IPS DF 6.9 (cell line): ENCODE results near the gene RASSF7.

Experiments
- DNase-seq: peaks from one replicate; pipeline ENCODE4 v3.0.0-alpha.2; 2013; ENCODE audit warnings: low read depth, low spot score
- H3K27ac ChIP-seq: one replicate; pipeline ENCODE4 v1.5.1; 2013; ENCODE audit warnings: low read length, control low read depth
- H3K27me3 ChIP-seq: 2 replicates; pipeline ENCODE4 v1.6.1; 2013; ENCODE audit warnings: mild to moderate bottlenecking, low read length; ENCODE audit not compliant: control insufficient read depth, insufficient read depth
- H3K36me3 ChIP-seq: 2 replicates; pipeline ENCODE4 v1.6.1; 2013; ENCODE audit warnings: low read length; ENCODE audit not compliant: control insufficient read depth, insufficient read depth
- H3K4me1 ChIP-seq: 2 replicates; pipeline ENCODE4 v1.6.1; 2013; ENCODE audit warnings: low read length; ENCODE audit not compliant: control insufficient read depth, insufficient read depth
- H3K4me3 ChIP-seq: 2 replicates; pipeline ENCODE4 v1.5.1; 2013; ENCODE audit warnings: mild to moderate bottlenecking, low read length
- H3K9me3 ChIP-seq: 2 replicates; pipeline ENCODE4 v1.6.1; 2013; ENCODE audit warnings: low read length, inconsistent platforms; ENCODE audit not compliant: control insufficient read depth, insufficient read depth
- whole genome bisulfite sequencing: extraction: QIAGEN DNeasy Blood & Tissue Kit; methylation state at CpG from one replicate; pipeline ENCODE4 v1.1.7; 2013; ENCODE audit warnings: mixed read lengths, missing lambda C conversion rate; ENCODE audit not compliant: insufficient read length, insufficient coverage; 5-methylcytosine and 5-hydroxymethylcytosine counted together

RASSF7 gene

GRCh38 chr11:601573-602245 is 40.9 kb downstream of the RASSF7 start:
- peaks cover 56% of the 10 kb centered on the region for H3K36me3 ChIP-seq
- no peaks in the 10 kb centered on the region for H3K4me1 ChIP-seq
- no peaks in the 10 kb centered on the region for H3K9me3 ChIP-seq
- H3K27me3 ChIP-seq, result no peaks in the 10 kb centered on the region
- no peak overlapping the region for H3K27ac ChIP-seq
- no peak for DNase-seq
- H3K4me3 ChIP-seq, result no peak overlapping the region
- WGBS, result no CpG with 5 or more reads among the region's 23 CpGs

GRCh38 chr11:603154-603553 is 42.4 kb downstream of the RASSF7 start:
- WGBS, result no CpG with 5 or more reads among the region's 13 CpGs
- DNase-seq, result no peak
- peaks cover 58% of the 10 kb centered on the region for H3K36me3 ChIP-seq
- no peak overlapping the region for H3K27ac ChIP-seq
- no peak overlapping the region for H3K4me3 ChIP-seq
- no peaks in the 10 kb centered on the region for H3K4me1 ChIP-seq
- no peaks in the 10 kb centered on the region for H3K9me3 ChIP-seq
- no peaks in the 10 kb centered on the region for H3K27me3 ChIP-seq

GRCh38 chr11:605286-606129 is 44.7 kb downstream of the RASSF7 start:
- no peaks in the 10 kb centered on the region for H3K9me3 ChIP-seq
- no peaks in the 10 kb centered on the region for H3K4me1 ChIP-seq
- H3K36me3 ChIP-seq, result peaks cover 70% of the 10 kb centered on the region
- WGBS, result no CpG with 5 or more reads among the region's 33 CpGs
- no peak overlapping the region for H3K27ac ChIP-seq
- no peak overlapping the region for H3K4me3 ChIP-seq
- H3K27me3 ChIP-seq, result no peaks in the 10 kb centered on the region
- DNase-seq, result no peak

- Histone ChIP-seq H3K36me3 (peaks cover 77% of the 10 kb centered on the region), H3K27ac (no peak overlapping the region), H3K27me3 (no peaks in the 10 kb centered on the region), H3K4me3 (no peak overlapping the region), H3K9me3 (no peaks in the 10 kb centered on the region), H3K4me1 (no peaks in the 10 kb centered on the region)
- DNase-seq, result no peak
- WGBS, result no CpG with 5 or more reads among the region's 19 CpGs
These were observed 45.5 kb downstream of the RASSF7 start for GRCh38 chr11:606245-606644.

GRCh38 chr11:607020-607780 is 46.4 kb downstream of the RASSF7 start:
- Histone ChIP-seq H3K36me3 (peaks cover 72% of the 10 kb centered on the region), H3K4me1 (no peaks in the 10 kb centered on the region), H3K27me3 (no peaks in the 10 kb centered on the region), H3K4me3 (no peak overlapping the region), H3K9me3 (no peaks in the 10 kb centered on the region), H3K27ac (no peak overlapping the region)
- no peak for DNase-seq
- WGBS, result no CpG with 5 or more reads among the region's 35 CpGs

GRCh38 chr11:607971-608659 is 47.3 kb downstream of the RASSF7 start:
- no peaks in the 10 kb centered on the region for H3K9me3 ChIP-seq
- H3K36me3 ChIP-seq, result peaks cover 76% of the 10 kb centered on the region
- no peak overlapping the region for H3K27ac ChIP-seq
- DNase-seq, result no peak
- no peaks in the 10 kb centered on the region for H3K4me1 ChIP-seq
- no peak overlapping the region for H3K4me3 ChIP-seq
- no peaks in the 10 kb centered on the region for H3K27me3 ChIP-seq
- WGBS, result no CpG with 5 or more reads among the region's 45 CpGs

- H3K4me1 ChIP-seq, result 0 out of 2 replicates have a peak, but pooled peaks cover 1% of the 10 kb centered on the region
- H3K27me3 ChIP-seq, result no peaks in the 10 kb centered on the region
- no peak for DNase-seq
- H3K27ac ChIP-seq, result no peak overlapping the region
- H3K9me3 ChIP-seq, result no peaks in the 10 kb centered on the region
- H3K36me3 ChIP-seq, result peaks cover 77% of the 10 kb centered on the region
- no CpG with 5 or more reads among the region's 28 CpGs for WGBS
- H3K4me3 ChIP-seq, result no peak overlapping the region
These were observed 48.1 kb downstream of the RASSF7 start for GRCh38 chr11:608791-609251.

GRCh38 chr11:609341-609811 is 48.6 kb downstream of the RASSF7 start:
- Histone ChIP-seq H3K27me3 (no peaks in the 10 kb centered on the region), H3K27ac (no peak overlapping the region), H3K9me3 (no peaks in the 10 kb centered on the region), H3K36me3 (peaks cover 73% of the 10 kb centered on the region), H3K4me3 (no peak overlapping the region), H3K4me1 (0 out of 2 replicates have a peak, but pooled peaks cover 1% of the 10 kb centered on the region)
- no peak for DNase-seq
- WGBS, result no CpG with 5 or more reads among the region's 28 CpGs

GRCh38 chr11:610146-610801 is 49.5 kb downstream of the RASSF7 start:
- no peak overlapping the region for H3K4me3 ChIP-seq
- H3K27ac ChIP-seq, result no peak overlapping the region
- DNase-seq, result no peak
- peaks cover 66% of the 10 kb centered on the region for H3K36me3 ChIP-seq
- peaks cover 1% of the 10 kb centered on the region; the same call in 1 of the 2 replicates for H3K4me1 ChIP-seq
- H3K27me3 ChIP-seq, result no peaks in the 10 kb centered on the region
- H3K9me3 ChIP-seq, result no peaks in the 10 kb centered on the region
- no CpG with 5 or more reads among the region's 18 CpGs for WGBS
